Type B pancreatic cell (in vitro differentiated cells): ENCODE measurements around the gene FAM13B. TPM values are rescaled to one million over a fixed set of nuclear protein-coding genes. Genes with fewer than 3 reads are reported as not detected.

Experiments
- DNase-seq: peaks from one replicate; pipeline ENCODE4 v3.0.0; 2021; ENCODE audit warnings: mixed read lengths; ENCODE audit not compliant: unreplicated experiment; ENCODE audit errors: extremely low spot score
- H3K27ac Mint-ChIP-seq: 2 replicates; pipeline ENCODE4 v1.8.0; 2021; ENCODE audit warnings: mild to moderate bottlenecking, mixed read lengths
- H3K27me3 Mint-ChIP-seq: 2 replicates; pipeline ENCODE4 v1.8.0; 2021; ENCODE audit warnings: mixed read lengths
- H3K36me3 Mint-ChIP-seq: 2 replicates; pipeline ENCODE4 v1.8.0; 2021; ENCODE audit warnings: mixed read lengths
- H3K4me1 Mint-ChIP-seq: one replicate; pipeline ENCODE4 v1.8.0; 2021; ENCODE audit warnings: mixed read lengths; ENCODE audit not compliant: unreplicated experiment
- H3K4me3 Mint-ChIP-seq: 2 replicates; pipeline ENCODE4 v1.8.0; 2021; ENCODE audit warnings: mild to moderate bottlenecking, mixed read lengths
- H3K9me3 Mint-ChIP-seq: 2 replicates; pipeline ENCODE4 v1.8.0; 2021; ENCODE audit warnings: mixed read lengths
- total RNA-seq: library from RNA; stranded (reverse); gene quantifications from 2 replicates; pipeline ENCODE4 v1.2.1, GENCODE V29; 2021; ENCODE audit warnings: low replicate concordance
- TF ChIP-seq, protein P1 (sequence below): fragments of 200-600 bp; sonication (generic); conservative IDR thresholded peaks from 2 replicates; pipeline ENCODE4 v1.5.0; 2021; ENCODE audit warnings: antibody characterized with exemption, mild to moderate bottlenecking

Gene FAM13B
- total RNA-seq, 1 donor from 2014 or later = 39.6 TPM

DNA sequence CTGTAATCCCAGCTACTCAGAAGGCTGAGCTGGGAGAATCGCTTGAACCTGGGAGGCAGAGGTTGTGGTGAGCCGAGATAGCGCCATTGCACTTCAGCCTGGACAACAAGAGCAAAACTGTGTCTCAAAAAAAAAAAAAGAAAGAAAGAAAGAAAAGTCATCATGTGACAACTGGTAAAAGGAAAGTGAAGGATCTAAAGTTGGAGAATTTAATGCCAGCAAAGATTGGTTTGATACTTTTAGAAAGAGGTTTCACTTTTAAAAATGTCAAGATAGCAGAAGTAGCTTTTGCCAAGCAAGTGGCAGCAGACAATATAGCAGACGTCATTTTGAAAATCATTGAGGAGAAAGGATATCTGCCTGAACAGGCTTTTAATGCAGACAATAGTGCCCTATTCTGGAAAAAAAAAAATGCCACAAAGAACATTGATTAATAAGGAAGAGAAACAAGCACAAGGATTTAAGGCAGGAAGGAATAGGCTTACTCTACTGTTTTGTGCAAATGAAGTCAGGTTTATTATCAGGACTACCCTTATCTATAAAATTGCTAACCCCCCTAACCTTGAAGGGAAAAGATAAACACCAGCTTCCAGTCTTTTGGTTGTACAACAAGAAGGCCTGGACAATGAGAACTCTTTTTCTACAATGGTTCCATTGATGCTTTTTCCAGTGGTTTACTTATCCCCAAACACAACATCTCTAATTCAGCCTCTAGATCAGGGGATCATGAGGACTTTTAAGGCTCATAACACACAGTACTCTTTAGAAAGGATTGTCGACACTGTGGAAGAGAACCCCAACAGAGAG, 131.7 kb downstream of the FAM13B start:
- TF ChIP-seq, protein P1, sequence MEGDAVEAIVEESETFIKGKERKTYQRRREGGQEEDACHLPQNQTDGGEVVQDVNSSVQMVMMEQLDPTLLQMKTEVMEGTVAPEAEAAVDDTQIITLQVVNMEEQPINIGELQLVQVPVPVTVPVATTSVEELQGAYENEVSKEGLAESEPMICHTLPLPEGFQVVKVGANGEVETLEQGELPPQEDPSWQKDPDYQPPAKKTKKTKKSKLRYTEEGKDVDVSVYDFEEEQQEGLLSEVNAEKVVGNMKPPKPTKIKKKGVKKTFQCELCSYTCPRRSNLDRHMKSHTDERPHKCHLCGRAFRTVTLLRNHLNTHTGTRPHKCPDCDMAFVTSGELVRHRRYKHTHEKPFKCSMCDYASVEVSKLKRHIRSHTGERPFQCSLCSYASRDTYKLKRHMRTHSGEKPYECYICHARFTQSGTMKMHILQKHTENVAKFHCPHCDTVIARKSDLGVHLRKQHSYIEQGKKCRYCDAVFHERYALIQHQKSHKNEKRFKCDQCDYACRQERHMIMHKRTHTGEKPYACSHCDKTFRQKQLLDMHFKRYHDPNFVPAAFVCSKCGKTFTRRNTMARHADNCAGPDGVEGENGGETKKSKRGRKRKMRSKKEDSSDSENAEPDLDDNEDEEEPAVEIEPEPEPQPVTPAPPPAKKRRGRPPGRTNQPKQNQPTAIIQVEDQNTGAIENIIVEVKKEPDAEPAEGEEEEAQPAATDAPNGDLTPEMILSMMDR = no peak
- Mint-ChIP-seq H3K27ac (no peak overlapping the region), H3K36me3 (no peaks in the 10 kb centered on the region), H3K4me1 (peaks cover 4% of the 10 kb centered on the region), H3K27me3 (no peaks in the 10 kb centered on the region), H3K9me3 (no peaks in the 10 kb centered on the region), H3K4me3 (no peak overlapping the region)
- DNase-seq = no peak

DNA sequence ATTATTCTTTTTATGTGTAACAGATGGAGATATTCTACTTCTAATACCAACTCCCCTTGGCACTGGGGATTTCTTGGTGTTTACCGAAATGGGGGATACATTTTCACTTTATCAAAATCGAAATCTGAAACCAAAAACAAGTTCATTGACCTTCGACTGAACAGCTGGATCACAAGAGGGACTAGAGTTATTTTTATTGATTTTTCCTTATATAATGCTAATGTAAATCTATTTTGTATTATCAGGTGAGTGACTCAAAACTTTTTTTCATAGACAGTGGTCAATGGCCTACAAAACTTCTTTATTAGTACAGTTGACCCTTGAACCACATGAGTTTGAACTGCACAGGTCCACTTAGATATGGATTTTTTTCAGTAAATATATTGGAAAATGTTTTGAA, 133.4 kb downstream of the FAM13B start:
- TF ChIP-seq, protein P1 = no peak
- no peak overlapping the region for H3K4me3 Mint-ChIP-seq
- no peak for DNase-seq
- no peaks in the 10 kb centered on the region for H3K36me3 Mint-ChIP-seq
- H3K27ac Mint-ChIP-seq = no peak overlapping the region
- H3K27me3 Mint-ChIP-seq = no peaks in the 10 kb centered on the region
- H3K9me3 Mint-ChIP-seq = no peaks in the 10 kb centered on the region
- H3K4me1 Mint-ChIP-seq = peaks cover 4% of the 10 kb centered on the region

DNA sequence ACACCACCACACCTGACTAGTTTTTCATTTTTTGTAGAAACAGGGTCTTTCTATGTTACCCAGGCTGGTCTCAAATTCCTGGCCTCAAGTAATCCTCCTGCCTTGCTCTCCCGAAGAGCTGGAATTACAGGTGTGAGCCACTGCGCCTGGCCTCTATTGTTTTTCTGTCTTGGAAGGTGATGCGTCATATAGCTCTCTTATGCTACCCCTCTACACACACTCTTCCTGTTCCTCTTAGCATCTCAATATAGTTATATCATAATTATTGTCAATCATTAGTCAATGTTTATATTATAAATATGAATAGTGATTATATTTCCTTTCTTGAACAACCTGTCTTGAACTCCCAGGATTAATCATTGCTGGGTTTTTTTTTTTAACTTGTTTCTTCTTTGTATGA, 136.3 kb downstream of the FAM13B start:
- Mint-ChIP-seq H3K27me3 (no peaks in the 10 kb centered on the region), H3K4me3 (no peak overlapping the region), H3K27ac (no peak overlapping the region), H3K9me3 (no peaks in the 10 kb centered on the region), H3K36me3 (no peaks in the 10 kb centered on the region), H3K4me1 (peaks cover 4% of the 10 kb centered on the region)
- DNase-seq = no peak
- TF ChIP-seq, protein P1 = no peak

DNA sequence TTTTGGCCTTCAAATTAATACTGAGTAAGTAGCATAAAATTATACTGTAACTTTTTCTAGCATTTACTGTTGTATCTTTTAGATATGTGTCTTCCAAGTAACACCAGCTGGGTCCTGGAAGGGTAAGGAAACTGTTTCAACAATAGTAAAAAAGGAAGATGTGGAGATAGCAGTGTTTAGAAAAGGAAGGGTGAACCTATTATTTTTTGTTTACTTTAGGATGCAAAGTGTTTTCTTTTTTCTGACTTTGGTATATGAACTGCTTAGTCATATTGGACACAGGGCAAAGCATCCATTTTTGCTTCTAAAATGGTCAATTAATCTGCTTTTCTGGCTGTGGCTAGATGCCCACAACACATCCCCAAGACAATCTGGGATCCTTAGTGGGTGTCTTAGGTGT, 138.3 kb downstream of the FAM13B start:
- Mint-ChIP-seq H3K27me3 (no peaks in the 10 kb centered on the region), H3K4me1 (peaks cover 5% of the 10 kb centered on the region), H3K9me3 (peaks cover 4% of the 10 kb centered on the region), H3K36me3 (no peaks in the 10 kb centered on the region), H3K4me3 (no peak overlapping the region), H3K27ac (no peak overlapping the region)
- TF ChIP-seq, protein P1 = no peak
- DNase-seq = no peak

DNA sequence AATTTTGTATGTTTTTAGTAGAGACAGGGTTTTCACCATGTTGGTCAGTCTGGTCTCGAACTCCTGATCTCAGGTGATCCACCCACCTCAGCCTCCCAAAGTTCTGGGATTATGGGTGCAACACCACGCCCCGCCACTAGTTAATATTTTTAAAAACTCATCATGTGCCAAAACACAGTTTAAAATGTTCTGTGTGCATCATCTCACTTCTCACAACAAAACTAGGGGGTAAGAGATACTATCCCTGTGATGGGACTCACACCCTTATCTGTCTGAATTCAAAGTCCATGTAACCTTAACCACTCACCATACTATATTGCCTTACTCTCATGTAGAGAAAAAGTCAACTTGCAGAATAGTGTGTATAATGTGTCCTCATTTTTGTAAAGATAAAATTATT, 141.0 kb downstream of the FAM13B start:
- Mint-ChIP-seq H3K27me3 (no peaks in the 10 kb centered on the region), H3K4me3 (no peak overlapping the region), H3K9me3 (peaks cover 4% of the 10 kb centered on the region), H3K4me1 (peaks cover 11% of the 10 kb centered on the region), H3K27ac (no peak overlapping the region), H3K36me3 (no peaks in the 10 kb centered on the region)
- TF ChIP-seq, protein P1 = peak; percentile 65
- no peak for DNase-seq
